Measurements from ENCODE around the gene ZNHIT1. TPM values are rescaled to one million over a fixed set of nuclear protein-coding genes. Genes with fewer than 3 reads are reported as not detected.

The ZNHIT1 gene
- polyA plus RNA-seq, 1 of the 3 experiments (the other 2 are of a cell fraction) = 101 TPM

DNA sequence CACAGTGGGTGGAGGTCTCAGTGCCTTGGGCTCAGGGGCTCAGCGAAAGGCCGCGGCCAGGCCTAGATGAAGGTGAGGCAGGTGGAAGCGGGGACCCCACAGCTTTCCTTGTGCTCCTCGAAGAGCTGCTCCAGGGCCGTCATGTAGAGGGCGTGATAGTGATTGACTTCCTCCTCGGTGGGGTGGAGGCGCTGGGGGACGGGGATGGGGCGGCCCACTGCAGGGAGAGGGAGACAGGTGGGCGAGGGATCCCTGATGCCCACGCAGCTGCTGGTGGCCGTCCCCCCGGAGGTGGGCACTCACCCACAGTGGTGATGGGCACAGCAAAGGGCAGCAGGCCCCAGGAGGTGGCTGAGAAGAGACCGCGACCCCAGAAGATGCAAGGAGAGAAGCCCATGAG lies 22.1 kb upstream of the ZNHIT1 start:
- Histone ChIP-seq H3K4me2 (no peak overlapping the region), H4K20me1 (ENCODE audit: insufficient read depth) (no peaks in the 10 kb centered on the region), H3K36me3 (replicated peaks in 1 of 2; ENCODE audit: control insufficient read depth in 1 of 2, insufficient read depth in 2 of 2, low read length in 1 of 2) (no peaks in the 10 kb centered on the region), H3K9me2 (no peaks in the 10 kb centered on the region), H3F3A (replicated peaks; ENCODE audit: insufficient read depth) (no peaks in the 10 kb centered on the region), H3K79me2 (ENCODE audit: insufficient read depth) (no peaks in the 10 kb centered on the region), H2AFZ (ENCODE audit: low read depth) (no peak overlapping the region), H3K9ac (no peak overlapping the region), H3K27me3 (ENCODE audit: insufficient read depth) (no peaks in the 10 kb centered on the region; the same call in 1 of the 2 replicates), H3K4me3 (ENCODE audit: low read depth in 2 of 2, low read length in 1 of 2) (no peak overlapping the region), H3K27ac (ENCODE audit: low read depth in 2 of 2, low read length in 1 of 2) (no peak overlapping the region), H3K9me3 (no peaks in the 10 kb centered on the region), H3K4me1 (ENCODE audit: control insufficient read depth in 1 of 2, insufficient read depth in 2 of 2, low read depth in 1 of 2, low read length in 1 of 2) (no peaks in the 10 kb centered on the region)
- DNase-seq = no peak
- TF ChIP-seq POLR2AphosphoS5 (IDR thresholded peaks at IDR 0.05; ENCODE audit: low read depth, low read length) (no peak), FOSL2 (IDR thresholded peaks at IDR 0.05; ENCODE audit: borderline replicate concordance, low read depth) (no peak), RXRA (IDR thresholded peaks at IDR 0.05; ENCODE audit: borderline replicate concordance, low read depth) (no peak), ELF1 (IDR thresholded peaks at IDR 0.05) (no peak), CHD2 (IDR thresholded peaks at IDR 0.05; ENCODE audit: low read length, partially characterized antibody) (no peak), TCF12 (IDR thresholded peaks at IDR 0.05) (no peak), FOXJ3 (CRISPR knock-in tag; IDR thresholded peaks at IDR 0.05) (no peak), NRF1 (IDR thresholded peaks at IDR 0.05; ENCODE audit: low read depth, low read length) (no peak)
- TF ChIP-seq, protein P1, sequence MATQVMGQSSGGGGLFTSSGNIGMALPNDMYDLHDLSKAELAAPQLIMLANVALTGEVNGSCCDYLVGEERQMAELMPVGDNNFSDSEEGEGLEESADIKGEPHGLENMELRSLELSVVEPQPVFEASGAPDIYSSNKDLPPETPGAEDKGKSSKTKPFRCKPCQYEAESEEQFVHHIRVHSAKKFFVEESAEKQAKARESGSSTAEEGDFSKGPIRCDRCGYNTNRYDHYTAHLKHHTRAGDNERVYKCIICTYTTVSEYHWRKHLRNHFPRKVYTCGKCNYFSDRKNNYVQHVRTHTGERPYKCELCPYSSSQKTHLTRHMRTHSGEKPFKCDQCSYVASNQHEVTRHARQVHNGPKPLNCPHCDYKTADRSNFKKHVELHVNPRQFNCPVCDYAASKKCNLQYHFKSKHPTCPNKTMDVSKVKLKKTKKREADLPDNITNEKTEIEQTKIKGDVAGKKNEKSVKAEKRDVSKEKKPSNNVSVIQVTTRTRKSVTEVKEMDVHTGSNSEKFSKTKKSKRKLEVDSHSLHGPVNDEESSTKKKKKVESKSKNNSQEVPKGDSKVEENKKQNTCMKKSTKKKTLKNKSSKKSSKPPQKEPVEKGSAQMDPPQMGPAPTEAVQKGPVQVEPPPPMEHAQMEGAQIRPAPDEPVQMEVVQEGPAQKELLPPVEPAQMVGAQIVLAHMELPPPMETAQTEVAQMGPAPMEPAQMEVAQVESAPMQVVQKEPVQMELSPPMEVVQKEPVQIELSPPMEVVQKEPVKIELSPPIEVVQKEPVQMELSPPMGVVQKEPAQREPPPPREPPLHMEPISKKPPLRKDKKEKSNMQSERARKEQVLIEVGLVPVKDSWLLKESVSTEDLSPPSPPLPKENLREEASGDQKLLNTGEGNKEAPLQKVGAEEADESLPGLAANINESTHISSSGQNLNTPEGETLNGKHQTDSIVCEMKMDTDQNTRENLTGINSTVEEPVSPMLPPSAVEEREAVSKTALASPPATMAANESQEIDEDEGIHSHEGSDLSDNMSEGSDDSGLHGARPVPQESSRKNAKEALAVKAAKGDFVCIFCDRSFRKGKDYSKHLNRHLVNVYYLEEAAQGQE (IDR thresholded peaks at IDR 0.05; ENCODE audit: low read depth, low read length) = no peak
- TF ChIP-seq, protein P2, sequence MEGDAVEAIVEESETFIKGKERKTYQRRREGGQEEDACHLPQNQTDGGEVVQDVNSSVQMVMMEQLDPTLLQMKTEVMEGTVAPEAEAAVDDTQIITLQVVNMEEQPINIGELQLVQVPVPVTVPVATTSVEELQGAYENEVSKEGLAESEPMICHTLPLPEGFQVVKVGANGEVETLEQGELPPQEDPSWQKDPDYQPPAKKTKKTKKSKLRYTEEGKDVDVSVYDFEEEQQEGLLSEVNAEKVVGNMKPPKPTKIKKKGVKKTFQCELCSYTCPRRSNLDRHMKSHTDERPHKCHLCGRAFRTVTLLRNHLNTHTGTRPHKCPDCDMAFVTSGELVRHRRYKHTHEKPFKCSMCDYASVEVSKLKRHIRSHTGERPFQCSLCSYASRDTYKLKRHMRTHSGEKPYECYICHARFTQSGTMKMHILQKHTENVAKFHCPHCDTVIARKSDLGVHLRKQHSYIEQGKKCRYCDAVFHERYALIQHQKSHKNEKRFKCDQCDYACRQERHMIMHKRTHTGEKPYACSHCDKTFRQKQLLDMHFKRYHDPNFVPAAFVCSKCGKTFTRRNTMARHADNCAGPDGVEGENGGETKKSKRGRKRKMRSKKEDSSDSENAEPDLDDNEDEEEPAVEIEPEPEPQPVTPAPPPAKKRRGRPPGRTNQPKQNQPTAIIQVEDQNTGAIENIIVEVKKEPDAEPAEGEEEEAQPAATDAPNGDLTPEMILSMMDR (IDR thresholded peaks at IDR 0.05) = no peak
- 91% methylated on average over 17 of the region's 17 CpGs for WGBS (ENCODE audit: low lambda C conversion rate)
- ChIA-PET POLR2A (interaction anchor here (0.7 to 2.4 kb wide), 3 partner anchors 10 to 33 kb away, joined by 3 to 11 read pairs (median 4); partner anchors contain the start of gene NAT16), CTCF (interaction anchor here (0.5 to 8.3 kb wide), 7 partner anchors 13 to 279 kb away, joined by 3 to 257 read pairs (median 3); partner anchors contain the start of gene FIS1)

DNA sequence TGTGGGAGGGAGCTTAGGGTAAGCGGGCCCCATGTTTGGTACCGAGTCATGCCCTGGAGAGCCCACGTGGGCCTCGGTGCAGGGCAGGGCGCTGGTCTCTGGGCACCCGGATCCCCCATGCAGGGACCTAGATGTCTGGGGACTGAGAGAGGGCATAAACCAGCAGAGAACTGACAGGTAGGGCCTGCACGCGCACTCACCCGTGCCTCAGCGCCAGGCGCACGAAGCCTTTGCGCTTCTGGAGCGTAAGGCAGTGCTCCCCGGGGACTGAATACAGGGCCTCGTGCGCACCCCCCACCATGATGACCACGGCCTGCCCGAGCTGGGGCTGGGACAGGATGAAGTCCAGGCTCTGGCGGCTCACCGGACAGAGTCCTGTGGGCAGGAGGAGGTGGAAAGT lies 20.0 kb upstream of the ZNHIT1 start:
- Histone ChIP-seq H2AFZ (ENCODE audit: low read depth) (no peak overlapping the region), H3K36me3 (replicated peaks in 1 of 2; ENCODE audit: control insufficient read depth in 1 of 2, insufficient read depth in 2 of 2, low read length in 1 of 2) (no peaks in the 10 kb centered on the region), H3K27ac (ENCODE audit: low read depth in 2 of 2, low read length in 1 of 2) (no peak overlapping the region), H3K4me2 (no peak overlapping the region), H3K4me3 (ENCODE audit: low read depth in 2 of 2, low read length in 1 of 2) (no peak overlapping the region), H3F3A (replicated peaks; ENCODE audit: insufficient read depth) (no peaks in the 10 kb centered on the region), H3K9me3 (no peaks in the 10 kb centered on the region), H3K4me1 (ENCODE audit: control insufficient read depth in 1 of 2, insufficient read depth in 2 of 2, low read depth in 1 of 2, low read length in 1 of 2) (no peaks in the 10 kb centered on the region), H4K20me1 (ENCODE audit: insufficient read depth) (no peaks in the 10 kb centered on the region), H3K9ac (no peak overlapping the region), H3K27me3 (ENCODE audit: insufficient read depth) (no peaks in the 10 kb centered on the region; the same call in 1 of the 2 replicates), H3K79me2 (ENCODE audit: insufficient read depth) (no peaks in the 10 kb centered on the region), H3K9me2 (no peaks in the 10 kb centered on the region)
- peak; percentile 40 for DNase-seq
- TF ChIP-seq, protein P3, sequence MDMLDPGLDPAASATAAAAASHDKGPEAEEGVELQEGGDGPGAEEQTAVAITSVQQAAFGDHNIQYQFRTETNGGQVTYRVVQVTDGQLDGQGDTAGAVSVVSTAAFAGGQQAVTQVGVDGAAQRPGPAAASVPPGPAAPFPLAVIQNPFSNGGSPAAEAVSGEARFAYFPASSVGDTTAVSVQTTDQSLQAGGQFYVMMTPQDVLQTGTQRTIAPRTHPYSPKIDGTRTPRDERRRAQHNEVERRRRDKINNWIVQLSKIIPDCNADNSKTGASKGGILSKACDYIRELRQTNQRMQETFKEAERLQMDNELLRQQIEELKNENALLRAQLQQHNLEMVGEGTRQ (IDR thresholded peaks at IDR 0.05; ENCODE audit: borderline replicate concordance, low read depth, low read length) = no peak
- TF ChIP-seq, protein P4, sequence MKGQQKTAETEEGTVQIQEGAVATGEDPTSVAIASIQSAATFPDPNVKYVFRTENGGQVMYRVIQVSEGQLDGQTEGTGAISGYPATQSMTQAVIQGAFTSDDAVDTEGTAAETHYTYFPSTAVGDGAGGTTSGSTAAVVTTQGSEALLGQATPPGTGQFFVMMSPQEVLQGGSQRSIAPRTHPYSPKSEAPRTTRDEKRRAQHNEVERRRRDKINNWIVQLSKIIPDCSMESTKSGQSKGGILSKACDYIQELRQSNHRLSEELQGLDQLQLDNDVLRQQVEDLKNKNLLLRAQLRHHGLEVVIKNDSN (IDR thresholded peaks at IDR 0.05; ENCODE audit: borderline replicate concordance, low read depth) = no peak
- TF ChIP-seq MEF2A (IDR thresholded peaks at IDR 0.05; ENCODE audit: borderline replicate concordance, low read depth) = no peak
- 88% methylated on average over 21 of the region's 21 CpGs for WGBS (ENCODE audit: low lambda C conversion rate)
- ChIA-PET POLR2A (interaction anchor here (0.6 kb wide), 1 partner anchor 44 kb away, joined by 5 read pairs; no protein-coding TSS in a partner anchor), CTCF (interaction anchor here (1.5 to 1.8 kb wide), 2 partner anchors 20 to 54 kb away, joined by 3 to 13 read pairs; partner anchors contain the start of gene ZNHIT1)
